Activated T-helper 1 cell treated with anti-CD3 and anti-CD28 coated beads, Interleukin-12 subunit alpha, Interleukin-12 subunit beta, Interleukin-2, Interleukin-4 antibody, amounts not matched to agents 30 ng/mL and 10 ng/mL and 1 ng/mL, durations not matched to agents 14 hours and 24 hours and 36 hours (primary cell): ENCODE data around the gene C9orf85. TPM values are rescaled to one million over a fixed set of nuclear protein-coding genes. Genes with fewer than 3 reads are reported as not detected.
"Not testable (repeated sequence)": the region's sequence is repeated elsewhere in the genome, so short reads cannot be mapped to it uniquely, and the experiment has no call there.

Experiments
- DNase-seq: peaks from one replicate; pipeline ENCODE4 v3.0.0; 2021; ENCODE audit warnings: low spot score
- H3K27ac Mint-ChIP-seq: one replicate; pipeline ENCODE4 v1.8.0; 2021; ENCODE audit warnings: mild to moderate bottlenecking, mixed read lengths
- H3K27me3 Mint-ChIP-seq: one replicate; pipeline ENCODE4 v1.8.0; 2022; ENCODE audit warnings: mild to moderate bottlenecking, moderate library complexity, mixed read lengths; ENCODE audit not compliant: insufficient read depth
- H3K36me3 Mint-ChIP-seq: one replicate; pipeline ENCODE4 v1.8.0; 2021; ENCODE audit warnings: low read depth, mixed read lengths
- H3K4me1 Mint-ChIP-seq: one replicate; pipeline ENCODE4 v1.8.0; 2021; ENCODE audit warnings: low read depth, mixed read lengths
- H3K4me3 Mint-ChIP-seq: one replicate; pipeline ENCODE4 v1.8.0; 2021; ENCODE audit warnings: mild to moderate bottlenecking, moderate library complexity, mixed read lengths
- H3K9me3 Mint-ChIP-seq: one replicate; pipeline ENCODE4 v1.8.0; 2021; ENCODE audit warnings: mixed read lengths
- intact Hi-C: fragments of 100-400 bp; cut with micrococcal nuclease; formaldehyde crosslinking; loops from one replicate; pipeline ENCODE4 v1.15.1; 2024
- total RNA-seq: library from RNA; stranded (reverse); gene quantifications from 2 replicates; pipeline ENCODE4 v1.2.3, GENCODE V29; 2022

The C9orf85 gene
- total RNA-seq, 1 donor from 2014 or later = 9.8 TPM

DNA sequence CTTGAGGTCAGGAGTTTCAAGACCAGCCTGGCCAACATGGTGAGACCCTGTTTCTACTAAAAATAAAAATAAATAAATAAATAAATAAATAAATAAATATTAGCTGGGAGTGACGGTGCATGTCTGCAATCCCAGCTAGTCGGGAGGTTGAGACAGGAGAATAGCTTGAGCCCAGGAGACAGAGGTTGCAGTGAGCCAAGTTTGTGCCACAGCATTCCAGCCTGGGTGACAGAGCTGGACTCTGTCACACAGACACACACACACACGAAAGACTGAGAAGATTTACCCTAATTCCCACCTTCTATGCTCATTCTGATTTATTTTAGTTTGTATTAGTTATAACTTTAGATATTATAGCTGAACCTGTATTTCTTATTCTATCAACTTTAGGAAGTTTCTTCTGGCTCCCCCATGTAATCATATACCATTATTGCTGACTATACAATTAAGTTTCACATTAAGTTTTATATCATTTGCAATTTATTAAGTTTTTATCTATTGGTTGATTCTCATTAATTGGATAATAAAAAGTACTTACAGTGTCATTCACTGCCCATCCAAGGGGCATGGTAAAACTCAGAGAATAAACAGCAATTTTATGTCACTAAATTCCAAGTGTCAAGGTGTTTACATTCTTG lies 21.3 kb upstream of the C9orf85 start:
- Mint-ChIP-seq H3K4me1 (peaks cover 59% of the 10 kb centered on the region), H3K27me3 (no peaks in the 10 kb centered on the region), H3K36me3 (peaks cover 27% of the 10 kb centered on the region), H3K9me3 (no peaks in the 10 kb centered on the region), H3K4me3 (no peak overlapping the region), H3K27ac (no peak overlapping the region)
- intact Hi-C loops = loop anchor here (10.0 kb wide), 1 partner anchor 1265 kb away; the partner anchor contains the start of gene ANXA1
- no peak for DNase-seq

DNA sequence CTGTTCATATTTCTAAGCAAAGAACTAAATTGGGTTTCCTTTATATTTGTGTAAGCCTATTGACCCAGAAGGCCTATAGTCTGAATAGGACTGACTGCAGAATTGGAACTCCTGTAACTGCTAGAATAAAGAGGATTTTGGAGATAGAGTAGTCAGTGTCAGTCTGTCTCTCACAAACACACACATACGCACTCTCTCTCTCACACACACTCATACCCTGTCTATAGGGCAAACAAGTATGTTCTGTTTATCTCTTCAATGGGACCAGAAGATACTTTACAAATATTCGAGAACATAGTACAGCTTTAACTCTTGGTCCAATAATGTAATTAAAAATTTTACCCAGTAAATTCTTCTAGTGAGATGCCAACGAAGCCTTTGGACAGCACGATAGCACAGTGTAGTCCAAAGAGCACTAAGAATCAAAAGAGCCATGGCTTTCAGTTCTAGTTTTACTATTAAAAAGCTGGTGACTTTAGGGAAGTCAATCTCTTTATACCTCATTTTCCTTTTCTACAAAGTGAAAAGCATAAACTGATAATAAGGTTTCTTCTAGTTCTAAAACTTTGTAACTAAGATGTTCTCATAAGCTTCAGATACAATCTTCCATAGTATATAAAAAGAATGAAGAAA lies 19.8 kb upstream of the C9orf85 start:
- intact Hi-C loops = loop anchor here (10.0 kb wide), 1 partner anchor 1263 kb away; the partner anchor contains the start of gene ANXA1
- no peak overlapping the region for H3K27ac Mint-ChIP-seq

DNA sequence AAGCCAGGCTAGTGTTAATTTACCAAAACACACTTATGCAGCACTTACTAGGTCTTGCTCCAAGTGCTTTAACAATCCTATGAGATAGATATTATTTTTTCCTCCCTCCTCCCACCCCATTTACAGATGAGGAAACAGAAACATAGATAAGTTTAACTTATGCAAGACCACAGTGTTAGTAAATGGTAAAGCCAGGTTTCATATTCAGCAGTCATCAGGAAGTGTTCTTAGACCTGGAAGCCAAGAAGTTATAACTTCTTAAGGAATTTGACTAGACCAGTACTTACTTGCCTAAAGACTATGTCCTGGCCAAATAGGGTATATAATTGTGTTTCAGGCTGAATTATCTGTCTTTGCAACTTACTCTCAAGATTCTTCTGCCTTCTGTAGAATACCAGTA lies 16.3 kb upstream of the C9orf85 start:
- intact Hi-C loops = loop anchor here (1.0 to 10.0 kb wide), 4 partner anchors 8 to 1260 kb away; partner anchors contain the start of gene ANXA1
- H3K4me3 Mint-ChIP-seq = peak overlapping the region; percentile 9
- H3K27ac Mint-ChIP-seq = peak overlapping the region; percentile 55

More for the DNA sequence above, 19.8 kb upstream of the C9orf85 start:
- no peaks in the 10 kb centered on the region for H3K27me3 Mint-ChIP-seq
- peaks cover 59% of the 10 kb centered on the region for H3K4me1 Mint-ChIP-seq
- no peaks in the 10 kb centered on the region for H3K9me3 Mint-ChIP-seq
- peaks cover 24% of the 10 kb centered on the region for H3K36me3 Mint-ChIP-seq
- no peak overlapping the region for H3K4me3 Mint-ChIP-seq
- no peak for DNase-seq

DNA sequence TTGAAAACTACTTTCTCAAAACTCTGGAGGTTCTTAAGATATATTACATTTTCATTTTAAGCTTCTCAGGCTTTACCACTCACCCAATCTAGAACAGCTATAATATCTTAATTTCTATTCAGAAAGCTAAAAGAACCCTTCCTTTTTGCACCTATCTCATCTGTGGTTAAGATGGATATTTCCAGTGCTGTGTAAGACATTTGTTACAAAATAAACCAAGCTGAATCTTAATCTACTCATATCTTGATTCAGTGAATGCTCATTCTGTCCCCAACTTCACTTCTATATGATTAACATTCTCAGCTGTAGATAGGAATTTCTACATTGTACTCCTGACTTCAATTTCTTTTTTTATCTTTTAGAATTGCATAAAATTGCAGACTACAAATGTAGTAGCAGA lies 15.5 kb upstream of the C9orf85 start:
- Mint-ChIP-seq H3K27me3 (no peaks in the 10 kb centered on the region), H3K4me1 (peaks cover 83% of the 10 kb centered on the region), H3K36me3 (peaks cover 19% of the 10 kb centered on the region), H3K27ac (peak overlapping the region; percentile 0), H3K9me3 (no peaks in the 10 kb centered on the region), H3K4me3 (peak overlapping the region; percentile 35)
- no peak for DNase-seq
- intact Hi-C loops = loop anchor here (1.0 to 10.0 kb wide), 7 partner anchors 7 to 1259 kb away; partner anchors contain the start of genes ABHD17B, ANXA1 and C9orf85

More for the DNA sequence above, 16.3 kb upstream of the C9orf85 start:
- Mint-ChIP-seq H3K36me3 (peaks cover 19% of the 10 kb centered on the region), H3K9me3 (no peaks in the 10 kb centered on the region), H3K27me3 (no peaks in the 10 kb centered on the region), H3K4me1 (peaks cover 77% of the 10 kb centered on the region)
- no peak for DNase-seq

DNA sequence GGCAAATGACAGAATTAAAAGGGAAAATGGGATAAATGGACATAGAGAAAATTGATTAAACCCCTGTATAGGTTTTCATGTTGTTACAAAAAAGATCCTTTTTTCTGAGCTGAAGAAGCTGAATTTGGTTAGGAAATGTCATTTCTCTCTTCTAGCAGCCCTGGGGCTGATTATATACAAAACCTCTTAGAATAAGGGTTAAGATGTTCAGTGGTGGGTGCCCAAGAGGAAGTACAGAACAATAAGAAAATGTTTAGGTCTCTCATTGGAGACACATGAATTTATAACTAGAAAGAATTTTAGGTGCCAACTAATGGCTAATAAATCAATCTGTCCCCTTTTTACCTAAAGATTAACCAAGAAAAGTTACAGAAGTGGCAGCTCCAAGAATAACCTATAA lies 14.7 kb upstream of the C9orf85 start:
- peaks cover 14% of the 10 kb centered on the region for H3K36me3 Mint-ChIP-seq
- H3K4me1 Mint-ChIP-seq = peaks cover 83% of the 10 kb centered on the region
- no peaks in the 10 kb centered on the region for H3K9me3 Mint-ChIP-seq
- no peak for DNase-seq
- no peaks in the 10 kb centered on the region for H3K27me3 Mint-ChIP-seq
- intact Hi-C loops = loop anchor here (1.0 to 10.0 kb wide), 5 partner anchors 15 to 1258 kb away; partner anchors contain the start of genes ABHD17B, ANXA1 and C9orf85
- peak overlapping the region; percentile 64 for H3K27ac Mint-ChIP-seq
- peak overlapping the region; percentile 12 for H3K4me3 Mint-ChIP-seq

DNA sequence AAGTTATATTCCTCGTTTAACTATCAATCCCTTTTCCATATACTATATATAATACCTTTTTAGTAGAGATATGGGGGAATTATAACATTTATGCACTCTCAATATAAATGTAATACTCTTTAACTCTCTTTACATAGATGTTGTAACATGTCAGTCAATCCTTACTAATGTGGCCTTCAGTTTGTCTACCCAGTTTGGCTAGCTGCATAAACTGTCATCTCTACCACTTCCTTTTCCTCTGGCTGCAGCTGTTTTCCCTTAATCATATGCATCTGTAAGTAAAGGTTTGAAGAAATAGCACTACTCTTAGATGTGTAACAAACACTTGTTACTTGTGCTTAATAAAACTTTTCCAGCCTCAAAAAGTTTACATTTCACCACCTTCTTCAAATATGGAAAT lies 13.9 kb upstream of the C9orf85 start:
- H3K27ac Mint-ChIP-seq = peak overlapping the region; percentile 61
- H3K4me3 Mint-ChIP-seq = peak overlapping the region; percentile 35
- no peaks in the 10 kb centered on the region for H3K27me3 Mint-ChIP-seq
- H3K4me1 Mint-ChIP-seq = peaks cover 88% of the 10 kb centered on the region
- intact Hi-C loops = loop anchor here (2.0 to 10.0 kb wide), 3 partner anchors 115 to 1257 kb away; partner anchors contain the start of gene ANXA1
- no peaks in the 10 kb centered on the region for H3K9me3 Mint-ChIP-seq
- H3K36me3 Mint-ChIP-seq = peaks cover 14% of the 10 kb centered on the region
- DNase-seq = no peak

DNA sequence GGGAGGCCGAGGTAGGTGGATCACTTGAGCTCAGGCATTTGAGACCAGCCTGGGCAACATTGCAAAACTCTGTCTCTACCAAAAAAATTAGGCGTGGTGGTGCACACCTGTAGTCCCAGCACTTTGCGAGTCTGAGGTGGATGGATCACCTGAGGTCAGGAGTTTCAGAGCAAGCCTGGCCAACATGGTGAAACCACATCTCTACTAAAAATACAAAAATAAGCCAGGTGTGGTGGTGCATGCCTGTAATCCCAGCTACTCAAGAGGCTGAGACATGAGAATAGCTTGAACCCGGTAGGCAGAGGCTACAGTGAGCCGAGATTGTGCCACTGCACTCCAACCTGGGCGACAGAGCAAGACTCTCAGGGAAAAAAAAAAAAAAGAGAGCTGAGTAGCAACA lies 12.7 kb upstream of the C9orf85 start:
- not testable (repeated sequence) for DNase-seq, H3K4me3 Mint-ChIP-seq, H3K36me3 Mint-ChIP-seq, H3K27ac Mint-ChIP-seq, H3K27me3 Mint-ChIP-seq, H3K9me3 Mint-ChIP-seq
- intact Hi-C loops = loop anchor here (5.0 to 10.0 kb wide), 2 partner anchors 449 to 1256 kb away; partner anchors contain the start of gene ANXA1
- H3K4me1 Mint-ChIP-seq = peaks cover 88% of the 10 kb centered on the region

DNA sequence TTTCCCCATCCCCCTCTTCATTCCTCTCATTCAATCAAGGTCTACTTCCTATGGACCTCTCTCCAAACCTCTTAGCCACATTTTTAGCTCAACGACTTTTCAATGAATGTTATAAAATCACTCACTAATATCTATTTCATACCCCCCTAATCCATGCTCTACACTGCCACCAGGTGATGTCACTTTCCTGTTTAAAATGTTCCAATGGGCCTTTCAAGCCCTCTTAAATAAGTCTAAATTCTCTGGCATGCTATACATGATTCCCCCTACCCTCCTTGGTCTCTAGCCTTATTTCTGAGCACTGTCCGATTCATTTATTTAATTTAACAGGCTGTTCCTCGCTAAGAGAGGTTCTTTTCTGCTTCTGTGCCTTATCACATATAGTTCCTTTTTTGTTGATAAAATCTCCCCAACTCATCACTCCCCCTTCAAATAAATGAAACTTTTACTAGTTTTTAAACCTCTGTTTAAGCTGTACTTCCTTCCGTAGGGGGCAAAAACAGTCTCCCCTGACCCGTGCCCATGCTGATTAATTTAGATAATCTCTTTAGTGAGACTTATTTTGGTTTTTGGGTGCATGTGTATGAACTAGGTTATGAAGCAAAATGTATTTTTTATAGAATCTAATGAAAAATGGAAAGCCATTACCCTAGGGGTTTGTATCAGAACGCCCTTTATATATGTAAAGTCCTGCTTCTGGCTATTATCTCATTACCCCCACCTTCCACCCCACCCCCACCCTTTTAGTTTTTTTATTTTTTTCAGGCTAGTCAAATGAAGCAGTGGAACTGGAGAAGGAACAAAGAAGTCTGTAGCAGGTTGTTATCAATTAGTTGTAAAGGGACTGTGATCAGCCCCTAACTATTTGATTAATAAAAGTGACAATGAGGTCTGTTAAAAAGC lies 9.5 kb upstream of the C9orf85 start:
- Mint-ChIP-seq H3K4me3 (no peak overlapping the region), H3K9me3 (no peaks in the 10 kb centered on the region), H3K4me1 (peaks cover 86% of the 10 kb centered on the region), H3K27me3 (no peaks in the 10 kb centered on the region), H3K27ac (peak overlapping the region; percentile 7), H3K36me3 (peaks cover 10% of the 10 kb centered on the region)
- intact Hi-C loops = loop anchor here (2.0 kb wide), 1 partner anchor 15 kb away; no protein-coding TSS in a partner anchor
- DNase-seq = no peak

DNA sequence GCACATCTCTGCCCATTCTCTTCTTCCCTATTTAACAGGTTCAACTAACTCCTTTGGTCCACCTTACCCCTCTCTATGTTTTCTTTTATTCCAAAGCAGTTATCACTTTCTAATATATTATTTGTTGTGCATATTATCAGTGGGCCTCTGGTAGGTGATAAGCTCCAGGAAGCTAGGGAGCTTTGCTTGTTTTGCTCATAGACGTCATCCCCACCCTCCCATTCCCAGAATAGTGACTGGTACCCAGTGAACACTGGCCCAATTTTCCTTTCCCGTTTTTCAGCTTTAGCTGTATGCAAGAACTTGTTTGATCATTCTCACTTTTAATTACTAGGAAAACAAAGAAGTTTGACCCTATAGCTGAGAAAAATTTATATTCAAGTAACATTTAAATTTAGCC lies 7.4 kb upstream of the C9orf85 start:
- Mint-ChIP-seq H3K27me3 (no peaks in the 10 kb centered on the region), H3K4me3 (no peak overlapping the region), H3K36me3 (peaks cover 7% of the 10 kb centered on the region), H3K27ac (no peak overlapping the region), H3K9me3 (no peaks in the 10 kb centered on the region), H3K4me1 (peaks cover 86% of the 10 kb centered on the region)
- DNase-seq = no peak
- intact Hi-C loops = no loop called here

DNA sequence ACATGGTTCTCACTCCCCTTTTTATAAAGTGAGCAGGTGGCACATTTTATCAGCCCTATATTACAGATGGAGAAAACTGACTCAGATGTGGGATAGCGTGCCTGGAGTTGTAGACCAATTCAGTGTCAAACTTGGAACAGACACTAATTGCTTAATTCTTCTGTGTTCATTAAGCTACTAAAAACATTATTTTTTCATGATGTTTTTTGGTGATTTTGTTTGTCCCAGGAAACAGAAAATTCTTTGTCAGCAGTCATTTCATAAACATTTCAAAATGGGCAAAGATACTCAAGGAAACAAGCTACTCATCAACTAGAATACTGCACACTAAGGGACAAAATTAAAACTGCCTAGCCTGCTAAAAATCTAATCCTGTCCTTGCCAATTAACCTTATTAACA lies 2.6 kb upstream of the C9orf85 start:
- intact Hi-C loops = loop anchor here (5.0 kb wide), 1 partner anchor 53 kb away; no protein-coding TSS in a partner anchor
- H3K27ac Mint-ChIP-seq = no peak overlapping the region
- H3K9me3 Mint-ChIP-seq = no peaks in the 10 kb centered on the region

DNA sequence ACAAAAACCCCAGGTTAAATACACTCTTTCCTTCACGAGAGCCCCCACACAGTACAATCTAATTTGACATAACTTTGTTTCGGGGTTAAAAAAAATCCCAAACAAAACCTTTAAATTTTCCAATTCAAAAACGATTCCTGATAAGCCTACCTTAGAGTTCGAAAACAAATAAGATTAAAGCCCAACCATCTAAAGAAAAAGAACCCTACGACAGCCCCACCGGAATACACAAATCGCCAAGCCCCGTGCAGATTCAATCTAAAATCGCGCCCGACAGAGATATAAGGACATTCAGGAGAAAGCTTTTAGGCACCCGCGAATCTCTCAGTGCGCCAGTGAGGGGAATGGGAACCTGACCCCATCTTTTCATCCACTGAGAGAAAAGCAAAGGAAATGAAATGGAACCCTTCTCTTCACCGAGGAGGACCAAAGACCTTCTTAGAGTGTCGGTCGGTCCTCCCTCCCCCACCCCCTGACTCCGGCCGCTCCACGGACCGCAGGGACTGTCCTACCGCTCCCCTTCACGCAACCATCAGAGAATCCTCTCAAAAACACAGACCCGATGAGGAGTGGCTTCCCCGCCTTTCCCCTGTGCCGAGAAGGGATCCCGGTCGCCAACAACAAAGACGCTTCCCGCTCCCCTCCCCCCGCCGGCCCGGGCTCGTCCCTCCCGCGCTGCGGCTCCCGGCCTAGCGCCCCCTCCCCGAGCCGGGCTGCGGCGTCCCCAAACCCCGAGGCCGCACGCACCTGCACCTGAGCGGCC lies 1.4 kb upstream of the C9orf85 start:
- Mint-ChIP-seq H3K27ac (peak overlapping the region; percentile 77), H3K9me3 (no peaks in the 10 kb centered on the region), H3K4me1 (peaks cover 68% of the 10 kb centered on the region), H3K4me3 (peak overlapping the region; percentile 98), H3K27me3 (no peaks in the 10 kb centered on the region), H3K36me3 (peaks cover 13% of the 10 kb centered on the region)
- intact Hi-C loops = loop anchor here (2.0 to 10.0 kb wide), 7 partner anchors 35 to 1491 kb away; no protein-coding TSS in a partner anchor
- peak; percentile 29 for DNase-seq

More for the DNA sequence above, 2.6 kb upstream of the C9orf85 start:
- DNase-seq = no peak
- H3K4me3 Mint-ChIP-seq = peak overlapping the region; percentile 98
- H3K4me1 Mint-ChIP-seq = peaks cover 70% of the 10 kb centered on the region
- peaks cover 12% of the 10 kb centered on the region for H3K36me3 Mint-ChIP-seq
- no peaks in the 10 kb centered on the region for H3K27me3 Mint-ChIP-seq
